Peyer's patch (tissue), 4 donors: ENCODE results near the gene MAEL. TPM values are rescaled to one million over a fixed set of nuclear protein-coding genes. Genes with fewer than 3 reads are reported as not detected.

Source experiments
- DNase-seq, 3 donors: peaks; one replicate each; pipeline ENCODE4 v3.0.0-alpha.2; 2017 to 2019
- H3K27ac ChIP-seq, 4 donors: fragments of 200-600 bp; sonication (generic); one replicate each; pipeline ENCODE4 v1.5.1; 2016 to 2019
- H3K27me3 ChIP-seq, 2 donors: fragments of 200-600 bp; sonication (generic); one replicate each; pipeline ENCODE4 v1.5.1; 2019
- H3K36me3 ChIP-seq, 3 donors: fragments of 200-600 bp; sonication (generic); one replicate each; pipeline ENCODE4 v1.5.1; 2016 to 2019
- H3K4me1 ChIP-seq, 4 donors: fragments of 200-600 bp; sonication (generic); one replicate each; pipeline ENCODE4 v1.5.1; 2016 to 2019
- H3K4me3 ChIP-seq, 4 donors: fragments of 200-600 bp; sonication (generic); 1 replicate in 3 of 4; 2 replicates in 1 of 4; pipeline ENCODE4 v1.5.1; 2016 to 2019; ENCODE audit warnings: mild to moderate bottlenecking in 1 of 4
- H3K9me3 ChIP-seq, 4 donors: fragments of 200-600 bp; sonication (generic); one replicate each; pipeline ENCODE4 v1.5.1; 2016 to 2019; ENCODE audit warnings: mild to moderate bottlenecking in 1 of 4
- POLR2A ChIP-seq, 2 donors: fragments of 450-650 bp; IDR thresholded peaks; one replicate each; pipeline ENCODE4 v1.5.1; 2017; ENCODE audit warnings: antibody characterized with exemption in 2 of 2, mild to moderate bottlenecking in 2 of 2, moderate library complexity in 2 of 2
- total RNA-seq, 4 donors: library from RNA; depleted of rRNA; stranded (reverse); fragments of >200 nt; gene quantifications; one replicate each; pipeline ENCODE4 v1.1.0, GENCODE V29; 2016
- TF ChIP-seq, protein P1 (sequence below), 6 experiments: fragments of 450-650 bp in 4 of 6; fragments of 200-600 bp in 2 of 6; sonication (generic) in 1 of 6; IDR thresholded peaks; one replicate each; pipeline ENCODE4 v1.5.1; 2017 to 2019; ENCODE audit warnings: antibody characterized with exemption in 6 of 6, mild to moderate bottlenecking in 3 of 6, moderate library complexity in 1 of 6

The MAEL gene
- not detected for total RNA-seq

- H3K27ac ChIP-seq = no peak within 1 kb of the TSS
- H3K4me1 ChIP-seq = no peaks in the 10 kb centered on the region
- no peaks in the 10 kb centered on the region for H3K27me3 ChIP-seq
- no peak within 1 kb of the TSS for H3K4me3 ChIP-seq
- no peak for DNase-seq
- TF ChIP-seq, protein P1, sequence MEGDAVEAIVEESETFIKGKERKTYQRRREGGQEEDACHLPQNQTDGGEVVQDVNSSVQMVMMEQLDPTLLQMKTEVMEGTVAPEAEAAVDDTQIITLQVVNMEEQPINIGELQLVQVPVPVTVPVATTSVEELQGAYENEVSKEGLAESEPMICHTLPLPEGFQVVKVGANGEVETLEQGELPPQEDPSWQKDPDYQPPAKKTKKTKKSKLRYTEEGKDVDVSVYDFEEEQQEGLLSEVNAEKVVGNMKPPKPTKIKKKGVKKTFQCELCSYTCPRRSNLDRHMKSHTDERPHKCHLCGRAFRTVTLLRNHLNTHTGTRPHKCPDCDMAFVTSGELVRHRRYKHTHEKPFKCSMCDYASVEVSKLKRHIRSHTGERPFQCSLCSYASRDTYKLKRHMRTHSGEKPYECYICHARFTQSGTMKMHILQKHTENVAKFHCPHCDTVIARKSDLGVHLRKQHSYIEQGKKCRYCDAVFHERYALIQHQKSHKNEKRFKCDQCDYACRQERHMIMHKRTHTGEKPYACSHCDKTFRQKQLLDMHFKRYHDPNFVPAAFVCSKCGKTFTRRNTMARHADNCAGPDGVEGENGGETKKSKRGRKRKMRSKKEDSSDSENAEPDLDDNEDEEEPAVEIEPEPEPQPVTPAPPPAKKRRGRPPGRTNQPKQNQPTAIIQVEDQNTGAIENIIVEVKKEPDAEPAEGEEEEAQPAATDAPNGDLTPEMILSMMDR (IDR thresholded peaks at IDR 0.05) = no peak
- no peak for TF ChIP-seq POLR2A (IDR thresholded peaks at IDR 0.05)
- H3K9me3 ChIP-seq = no peaks in the 10 kb centered on the region
- H3K36me3 ChIP-seq = no peaks in the 10 kb centered on the region
These were observed at the start of gene MAEL for GRCh38 chr1:166988974-166989515. Gene MAEL, plus strand, starts transcription at chr1:166989280. Its CDS starts 73 bp downstream, at chr1:166989353.

- no peak for DNase-seq
- TF ChIP-seq POLR2A (IDR thresholded peaks at IDR 0.05) = no peak
- TF ChIP-seq, protein P1 (IDR thresholded peaks at IDR 0.05) = no peak
- H3K4me3 ChIP-seq = no peak overlapping the region
- H3K4me1 ChIP-seq = no peaks in the 10 kb centered on the region
- H3K36me3 ChIP-seq = no peaks in the 10 kb centered on the region
- no peaks in the 10 kb centered on the region for H3K9me3 ChIP-seq
- no peaks in the 10 kb centered on the region for H3K27me3 ChIP-seq
- H3K27ac ChIP-seq = no peak overlapping the region
These were observed 49.2 kb upstream of the MAEL start for GRCh38 chr1:166939741-166940375.

- no peaks in the 10 kb centered on the region for H3K27me3 ChIP-seq
- no peaks in the 10 kb centered on the region for H3K36me3 ChIP-seq
- no peak overlapping the region for H3K27ac ChIP-seq
- no peak for TF ChIP-seq POLR2A (IDR thresholded peaks at IDR 0.05)
- TF ChIP-seq, protein P1 (IDR thresholded peaks at IDR 0.05) = no peak
- H3K4me1 ChIP-seq = peaks cover 0 to 8% (median 0%) of the 10 kb centered on the region in 4 donors
- no peak overlapping the region for H3K4me3 ChIP-seq
- DNase-seq = no peak
- H3K9me3 ChIP-seq = no peaks in the 10 kb centered on the region
These were observed 44.7 kb upstream of the MAEL start for GRCh38 chr1:166944186-166944967.

DNA sequence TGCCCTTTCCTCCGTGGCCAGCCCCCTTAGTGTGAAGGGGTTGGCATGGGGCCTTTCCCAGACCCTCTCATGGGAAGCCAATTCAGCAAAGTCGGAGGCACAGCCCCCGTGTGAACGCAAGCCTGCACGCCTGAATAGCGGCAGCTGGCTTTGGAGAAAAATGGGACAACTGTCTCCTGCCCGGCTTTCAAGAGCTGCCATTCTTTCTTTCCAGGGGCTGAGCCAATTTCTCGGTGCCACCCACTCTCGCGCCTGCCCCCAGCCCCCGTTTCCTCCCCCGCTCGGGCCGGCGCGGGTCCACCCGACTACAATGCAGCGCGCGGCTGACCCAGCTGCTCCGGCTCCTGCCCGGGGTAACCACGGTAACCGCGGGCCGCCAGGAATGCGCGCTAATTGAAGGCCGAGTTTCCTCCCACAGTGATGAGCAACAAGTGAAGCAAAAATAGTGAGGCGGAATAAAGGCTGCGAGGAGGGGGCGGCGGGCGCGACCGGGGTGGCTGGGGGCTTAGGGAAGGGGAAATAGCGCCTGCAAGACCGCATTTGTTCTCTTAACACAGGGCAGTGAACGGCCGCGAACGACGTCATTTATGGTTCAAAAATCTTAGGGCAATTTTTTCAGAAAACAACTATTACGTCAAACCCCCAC lies 41.6 kb upstream of the MAEL start:
- DNase-seq = no peak
- no peaks in the 10 kb centered on the region for H3K27me3 ChIP-seq
- peak overlapping the region in 2 of 4 donors; percentile 13 to 25 for H3K4me3 ChIP-seq
- no peaks in the 10 kb centered on the region for H3K36me3 ChIP-seq
- TF ChIP-seq POLR2A (IDR thresholded peaks at IDR 0.05) = no peak
- TF ChIP-seq, protein P1 (IDR thresholded peaks at IDR 0.05) = no peak
- H3K9me3 ChIP-seq = no peaks in the 10 kb centered on the region
- H3K4me1 ChIP-seq = peaks cover 0 to 8% (median 0%) of the 10 kb centered on the region in 4 donors
- H3K27ac ChIP-seq = no peak overlapping the region

GRCh38 chr1:166948856-166949350 lies 40.2 kb upstream of the MAEL start:
- H3K4me1 ChIP-seq = peaks cover 0 to 8% (median 0%) of the 10 kb centered on the region in 4 donors
- no peaks in the 10 kb centered on the region for H3K27me3 ChIP-seq
- H3K36me3 ChIP-seq = no peaks in the 10 kb centered on the region
- TF ChIP-seq, protein P1 (IDR thresholded peaks at IDR 0.05) = no peak
- no peak for TF ChIP-seq POLR2A (IDR thresholded peaks at IDR 0.05)
- H3K27ac ChIP-seq = no peak overlapping the region
- H3K4me3 ChIP-seq = no peak overlapping the region
- H3K9me3 ChIP-seq = no peaks in the 10 kb centered on the region
- DNase-seq = no peak
